WTC11 (cell line): ENCODE measurements around the gene TMED4. TPM values are rescaled to one million over a fixed set of nuclear protein-coding genes. Genes with fewer than 3 reads are reported as not detected.

ENCODE experiments used
- ATAC-seq: fragments of 200-7000 bp; cut with Tn5 transposase; 2 replicates; pipeline ENCODE4 v1.10.0; 2021; ENCODE audit warnings: mild to moderate bottlenecking, moderate library complexity
- CTCF ChIA-PET: fragments of 300-600 bp; sonication (Branson Sonifier 250); formaldehyde crosslinking; loops from one replicate; lab custom pipeline; 2021; ENCODE audit warnings: antibody characterized with exemption; lab: Charles Lee
- POLR2A ChIA-PET: fragments of 350-600 bp; sonication (Branson Sonifier 250); formaldehyde crosslinking; loops from one replicate; lab custom pipeline; 2021; ENCODE audit warnings: antibody characterized with exemption; lab: Charles Lee
- DNase-seq: peaks from one replicate; pipeline ENCODE4 v3.0.0; 2021; ENCODE audit warnings: low spot score
- H3K27ac Mint-ChIP-seq: 2 replicates; pipeline ENCODE4 v1.8.0; 2021; ENCODE audit warnings: mixed read lengths
- H3K27me3 Mint-ChIP-seq: 2 replicates; pipeline ENCODE4 v1.8.0; 2021; ENCODE audit warnings: low read depth, mild to moderate bottlenecking, moderate library complexity, mixed read lengths
- H3K36me3 Mint-ChIP-seq: 2 replicates; pipeline ENCODE4 v1.8.0; 2021; ENCODE audit warnings: mixed read lengths
- H3K4me1 Mint-ChIP-seq: 2 replicates; pipeline ENCODE4 v1.8.0; 2022; ENCODE audit warnings: mixed read lengths
- H3K4me3 Mint-ChIP-seq: 2 replicates; pipeline ENCODE4 v1.8.0; 2021; ENCODE audit warnings: mild to moderate bottlenecking, moderate library complexity, mixed read lengths
- H3K9me3 Mint-ChIP-seq: 2 replicates; pipeline ENCODE4 v1.8.0; 2021; ENCODE audit warnings: mixed read lengths
- ATF2 ChIP-seq: sonication (generic); formaldehyde crosslinking; IDR thresholded peaks from 2 replicates; pipeline ENCODE4 v1.8.1; 2022; ENCODE audit warnings: low read depth, missing genetic modification reagents, borderline replicate concordance
- FOXP1 ChIP-seq: sonication (generic); formaldehyde crosslinking; IDR thresholded peaks from 2 replicates; pipeline ENCODE4 v1.8.0; 2022; ENCODE audit warnings: missing genetic modification reagents, mild to moderate bottlenecking, moderate library complexity, borderline replicate concordance
- GABPB1 ChIP-seq: sonication (generic); formaldehyde crosslinking; IDR thresholded peaks from 2 replicates; pipeline ENCODE4 v1.8.1; 2023; ENCODE audit warnings: mild to moderate bottlenecking, missing genetic modification reagents
- GRHL2 ChIP-seq: fragments of 250-450 bp; sonication (Bioruptor Pico); IDR thresholded peaks from 2 replicates; pipeline ENCODE4 v1.8.0; 2022; ENCODE audit warnings: mild to moderate bottlenecking, moderate library complexity; ENCODE audit not compliant: insufficient replicate concordance, severe bottlenecking
- HMGA2 ChIP-seq: fragments of 250-450 bp; sonication (Bioruptor Pico); IDR thresholded peaks from 2 replicates; pipeline ENCODE4 v1.4.0; 2021; ENCODE audit warnings: mild to moderate bottlenecking, moderate library complexity
- HMGXB4 ChIP-seq: sonication (generic); formaldehyde crosslinking; IDR thresholded peaks from 2 replicates; pipeline ENCODE4 v1.8.1; 2023; ENCODE audit warnings: mild to moderate bottlenecking, moderate library complexity, missing genetic modification reagents
- MAX ChIP-seq: sonication (generic); formaldehyde crosslinking; IDR thresholded peaks from 2 replicates; pipeline ENCODE4 v1.8.0; 2022; ENCODE audit warnings: mild to moderate bottlenecking, missing genetic modification reagents
- NFATC4 ChIP-seq: fragments of 250-450 bp; sonication (Bioruptor Pico); IDR thresholded peaks from 2 replicates; pipeline ENCODE4 v1.9.0; 2021; ENCODE audit warnings: mild to moderate bottlenecking
- PRRX2 ChIP-seq: fragments of 250-450 bp; sonication (Bioruptor Pico); IDR thresholded peaks from 2 replicates; pipeline ENCODE4 v1.8.0; 2021; ENCODE audit warnings: mild to moderate bottlenecking
- SMAD3 ChIP-seq: sonication (generic); formaldehyde crosslinking; IDR thresholded peaks from 2 replicates; pipeline ENCODE4 v1.8.0; 2022; ENCODE audit warnings: missing genetic modification reagents, mild to moderate bottlenecking, borderline replicate concordance
- SOX15 ChIP-seq: fragments of 250-450 bp; sonication (Bioruptor Pico); IDR thresholded peaks from 2 replicates; pipeline ENCODE4 v1.9.0; 2021; ENCODE audit warnings: mild to moderate bottlenecking
- TEAD1 ChIP-seq: sonication (generic); formaldehyde crosslinking; IDR thresholded peaks from 2 replicates; pipeline ENCODE4 v1.8.0; 2022; ENCODE audit warnings: mild to moderate bottlenecking, missing genetic modification reagents
- ZNF138 ChIP-seq: sonication (generic); formaldehyde crosslinking; conservative IDR thresholded peaks from 2 replicates; pipeline ENCODE4 v1.8.1; 2022; ENCODE audit warnings: mild to moderate bottlenecking, moderate library complexity, missing genetic modification reagents
- ZNF317 ChIP-seq: sonication (generic); formaldehyde crosslinking; IDR thresholded peaks from 2 replicates; pipeline ENCODE4 v1.8.1; 2023; ENCODE audit warnings: low read depth, mild to moderate bottlenecking, moderate library complexity, missing genetic modification reagents, borderline replicate concordance
- ZNF512 ChIP-seq: sonication (generic); formaldehyde crosslinking; IDR thresholded peaks from 2 replicates; pipeline ENCODE4 v1.8.1; 2022; ENCODE audit warnings: missing genetic modification reagents, borderline replicate concordance
- ZNF671 ChIP-seq: fragments of 250-450 bp; sonication (Bioruptor Pico); IDR thresholded peaks from 2 replicates; pipeline ENCODE4 v1.8.0; 2021; ENCODE audit warnings: mild to moderate bottlenecking
- total RNA-seq: library from RNA; stranded (reverse); gene quantifications from 3 replicates; pipeline ENCODE4 v1.2.3, GENCODE V29; 2021
- TF ChIP-seq, protein P1 (sequence below): fragments of 250-450 bp; sonication (Bioruptor Pico); IDR thresholded peaks from 2 replicates; pipeline ENCODE4 v1.9.0; 2021; ENCODE audit warnings: moderate library complexity, mild to moderate bottlenecking, inconsistent platforms, borderline replicate concordance
- TF ChIP-seq, protein P2 (sequence below): sonication (generic); formaldehyde crosslinking; IDR thresholded peaks from 2 replicates; pipeline ENCODE4 v1.8.1; 2022; ENCODE audit warnings: mild to moderate bottlenecking, moderate library complexity, missing genetic modification reagents

Gene TMED4
- total RNA-seq, 1 experiment from 2014 or later, result 58.6 TPM

DNA sequence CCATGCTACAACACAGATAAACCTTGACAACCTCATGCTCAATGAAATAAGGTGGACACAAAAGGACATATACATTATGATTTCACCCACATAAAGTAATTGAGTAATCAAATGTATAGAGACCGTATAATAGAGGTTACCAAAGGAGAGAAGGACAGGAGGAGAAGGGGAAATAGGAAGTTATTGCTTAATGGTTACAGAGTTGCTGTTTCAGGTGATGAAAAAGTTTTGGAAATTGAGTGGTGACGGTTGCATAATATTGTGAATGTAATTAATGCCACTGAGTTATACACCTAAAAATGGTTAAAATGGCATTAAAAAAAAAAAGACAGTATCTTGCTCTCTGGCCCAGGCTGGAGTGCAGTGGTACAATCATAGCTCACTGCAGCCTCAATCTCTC lies 22.9 kb upstream of the TMED4 start:
- DNase-seq (no peak), ATAC-seq (no peak)
- TF ChIP-seq TEAD1 (CRISPR knock-in tag) (no peak), NFATC4 (CRISPR knock-in tag) (no peak), MAX (CRISPR knock-in tag) (no peak), ZNF317 (CRISPR knock-in tag) (no peak), SMAD3 (CRISPR knock-in tag) (no peak), GRHL2 (CRISPR knock-in tag) (no peak), SOX15 (CRISPR knock-in tag) (no peak)
- TF ChIP-seq, protein P1, sequence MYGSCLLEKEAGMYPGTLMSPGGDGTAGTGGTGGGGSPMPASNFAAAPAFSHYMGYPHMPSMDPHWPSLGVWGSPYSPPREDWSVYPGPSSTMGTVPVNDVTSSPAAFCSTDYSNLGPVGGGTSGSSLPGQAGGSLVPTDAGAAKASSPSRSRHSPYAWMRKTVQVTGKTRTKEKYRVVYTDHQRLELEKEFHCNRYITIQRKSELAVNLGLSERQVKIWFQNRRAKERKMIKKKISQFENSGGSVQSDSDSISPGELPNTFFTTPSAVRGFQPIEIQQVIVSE, result no peak
- Mint-ChIP-seq H3K4me1 (peaks cover 15% of the 10 kb centered on the region), H3K27ac (no peak overlapping the region; the same call in 1 of the 2 replicates), H3K36me3 (no peaks in the 10 kb centered on the region), H3K9me3 (no peaks in the 10 kb centered on the region), H3K4me3 (peak overlapping the region; percentile 22), H3K27me3 (peaks cover 4% of the 10 kb centered on the region)
- ChIA-PET CTCF (no interaction called here), POLR2A (no interaction called here)

GRCh38 chr7:44603193-44603592 lies 21.2 kb upstream of the TMED4 start:
- H3K4me3 Mint-ChIP-seq, result no peak overlapping the region
- H3K27me3 Mint-ChIP-seq, result peaks cover 9% of the 10 kb centered on the region
- no peak for DNase-seq
- TF ChIP-seq, protein P2, sequence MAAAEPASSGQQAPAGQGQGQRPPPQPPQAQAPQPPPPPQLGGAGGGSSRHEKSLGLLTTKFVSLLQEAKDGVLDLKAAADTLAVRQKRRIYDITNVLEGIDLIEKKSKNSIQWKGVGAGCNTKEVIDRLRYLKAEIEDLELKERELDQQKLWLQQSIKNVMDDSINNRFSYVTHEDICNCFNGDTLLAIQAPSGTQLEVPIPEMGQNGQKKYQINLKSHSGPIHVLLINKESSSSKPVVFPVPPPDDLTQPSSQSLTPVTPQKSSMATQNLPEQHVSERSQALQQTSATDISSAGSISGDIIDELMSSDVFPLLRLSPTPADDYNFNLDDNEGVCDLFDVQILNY (CRISPR knock-in tag), result no peak
- no peak for TF ChIP-seq PRRX2 (CRISPR knock-in tag)
- no peak for TF ChIP-seq ZNF671 (CRISPR knock-in tag)
- TF ChIP-seq, all 79 proteins: peak for 0
- ATAC-seq, result no peak
- H3K4me1 Mint-ChIP-seq, result peaks cover 6% of the 10 kb centered on the region
- H3K36me3 Mint-ChIP-seq, result no peaks in the 10 kb centered on the region
- POLR2A ChIA-PET, result no interaction called here
- H3K27ac Mint-ChIP-seq, result no peak overlapping the region
- CTCF ChIA-PET, result no interaction called here
- no peaks in the 10 kb centered on the region for H3K9me3 Mint-ChIP-seq

- POLR2A ChIA-PET, result no interaction called here
- no peak overlapping the region for H3K4me3 Mint-ChIP-seq
- H3K27me3 Mint-ChIP-seq, result peaks cover 9% of the 10 kb centered on the region
- CTCF ChIA-PET, result no interaction called here
- TF ChIP-seq PRRX2 (CRISPR knock-in tag) (no peak), ATF2 (CRISPR knock-in tag) (no peak), ZNF138 (CRISPR knock-in tag) (no peak), GABPB1 (no peak), FOXP1 (CRISPR knock-in tag) (no peak), HMGA2 (CRISPR knock-in tag) (no peak)
- H3K9me3 Mint-ChIP-seq, result no peaks in the 10 kb centered on the region
- H3K27ac Mint-ChIP-seq, result no peak overlapping the region
- no peak for DNase-seq
- H3K4me1 Mint-ChIP-seq, result peaks cover 3% of the 10 kb centered on the region
- no peaks in the 10 kb centered on the region for H3K36me3 Mint-ChIP-seq
- ATAC-seq, result no peak
Measured at GRCh38 chr7:44602576-44602910, 20.5 kb upstream of the TMED4 start.

DNA sequence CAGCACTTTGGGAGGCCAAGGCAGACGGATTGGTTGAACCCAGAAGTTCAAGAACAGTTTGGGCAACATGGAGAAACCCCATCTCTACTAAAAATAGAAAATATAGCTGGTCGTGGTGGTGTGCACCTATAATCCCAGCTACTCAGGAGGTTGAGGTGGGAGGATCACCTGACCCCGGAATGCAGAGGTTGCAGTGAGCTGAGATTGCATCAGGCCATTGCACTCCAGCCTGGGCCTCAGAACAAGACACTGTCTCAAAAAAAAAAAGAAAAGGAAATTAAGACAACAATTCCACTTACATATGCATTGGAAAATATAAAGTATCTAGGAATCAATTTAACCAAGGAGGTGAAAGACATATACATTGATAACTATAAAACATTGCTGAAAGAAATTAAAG lies 17.2 kb upstream of the TMED4 start:
- Mint-ChIP-seq H3K27me3 (peaks cover 9% of the 10 kb centered on the region), H3K4me1 (no peaks in the 10 kb centered on the region), H3K36me3 (no peaks in the 10 kb centered on the region), H3K4me3 (no peak overlapping the region), H3K27ac (no peak overlapping the region), H3K9me3 (no peaks in the 10 kb centered on the region)
- ChIA-PET POLR2A (no interaction called here), CTCF (no interaction called here)
- TF ChIP-seq GABPB1 (peak; percentile 70), HMGXB4 (CRISPR knock-in tag) (no peak), ZNF512 (no peak), ZNF317 (CRISPR knock-in tag) (no peak)
- DNase-seq, result no peak
- no peak for ATAC-seq
